Stimulated activated CD4-positive, alpha-beta T cell treated with anti-CD3 and anti-CD28 coated beads, Interleukin-2, amount 100 ng/mL, for 4 hours (primary cell): Measurements from ENCODE around the gene JAK2.

ENCODE experiments used
- DNase-seq: peaks from one replicate; pipeline ENCODE4 v3.0.0-alpha.2; 2020; ENCODE audit warnings: low read depth

The JAK2 gene

GRCh38 chr9:5146241-5146640, 161.2 kb downstream of the JAK2 start:
- no peak for DNase-seq
